NCI-H345 (cell line): ENCODE results near the gene SLC22A23.

Experiments
- DNase-seq: peaks from one replicate; lab custom pipeline; 2025; lab: John Stamatoyannopoulos, UW

Gene SLC22A23

GRCh38 chr6:3456898-3457709 is at the start of gene SLC22A23:
TSS of gene SLC22A23 (minus strand) at chr6:3457050. CDS start at chr6:3456559, 491 bp downstream.
- DNase-seq = peak; percentile 49

GRCh38 chr6:3506200-3506599 is 49.4 kb upstream of the SLC22A23 start:
- DNase-seq = no peak

GRCh38 chr6:3504938-3505805 is 48.3 kb upstream of the SLC22A23 start:
- DNase-seq = no peak

- DNase-seq = no peak
Measured at GRCh38 chr6:3504354-3504753, 47.5 kb upstream of the SLC22A23 start.

GRCh38 chr6:3501826-3502500 is 45.1 kb upstream of the SLC22A23 start:
- DNase-seq = no peak

- no peak for DNase-seq
Measured at GRCh38 chr6:3500262-3501014, 43.6 kb upstream of the SLC22A23 start.

- DNase-seq = no peak
Measured at GRCh38 chr6:3499603-3500002, 42.8 kb upstream of the SLC22A23 start.

- no peak for DNase-seq
Measured at GRCh38 chr6:3496395-3496794, 39.5 kb upstream of the SLC22A23 start.

GRCh38 chr6:3494391-3495100 is 37.7 kb upstream of the SLC22A23 start:
- DNase-seq = no peak

- DNase-seq = no peak
Measured at GRCh38 chr6:3490625-3490980, 33.8 kb upstream of the SLC22A23 start.

- no peak for DNase-seq
Measured at GRCh38 chr6:3489961-3490624, 33.2 kb upstream of the SLC22A23 start.

- DNase-seq = no peak
Measured at GRCh38 chr6:3489027-3489757, 32.3 kb upstream of the SLC22A23 start.

GRCh38 chr6:3484946-3485345 is 28.1 kb upstream of the SLC22A23 start:
- no peak for DNase-seq

GRCh38 chr6:3484192-3484591 is 27.3 kb upstream of the SLC22A23 start:
- no peak for DNase-seq

GRCh38 chr6:3483675-3484074 is 26.8 kb upstream of the SLC22A23 start:
- no peak for DNase-seq

GRCh38 chr6:3482869-3483268 is 26.0 kb upstream of the SLC22A23 start:
- no peak for DNase-seq

- DNase-seq = no peak
Measured at GRCh38 chr6:3481640-3482039, 24.8 kb upstream of the SLC22A23 start.

GRCh38 chr6:3480009-3480408 is 23.2 kb upstream of the SLC22A23 start:
- DNase-seq = no peak

- no peak for DNase-seq
Measured at GRCh38 chr6:3473773-3474172, 16.9 kb upstream of the SLC22A23 start.

GRCh38 chr6:3471711-3472110 is 14.9 kb upstream of the SLC22A23 start:
- no peak for DNase-seq
